C4-2B (cell line): ENCODE measurements around the gene OGG1.

Experiments used
- CTCF ChIP-seq: fragments of 450-650 bp; conservative IDR thresholded peaks from 2 replicates; pipeline ENCODE4 v1.5.1; 2017; ENCODE audit warnings: mild to moderate bottlenecking
- ZFX ChIP-seq: fragments of 450-650 bp; IDR thresholded peaks from 2 replicates; pipeline ENCODE4 v1.6.1; 2017

GRCh38 chr3:9806137-9806536 is 56.4 kb downstream of the OGG1 start:
- no peak for TF ChIP-seq CTCF
- TF ChIP-seq ZFX = no peak
